GM21737 (cell line): ENCODE results near the gene RSRP1.
"Not testable (repeated sequence)": the region's sequence is repeated elsewhere in the genome, so short reads cannot be mapped to it uniquely, and the experiment has no call there.

Source experiments
- ATAC-seq: cut with Tn5 transposase; IDR thresholded peaks from one replicate; pipeline ENCODE4 v1.9.1; 2021; ENCODE audit warnings: mild to moderate bottlenecking, moderate library complexity; ENCODE audit not compliant: unreplicated experiment

RSRP1 gene

GRCh38 chr1:25247024-25247828 lies at the start of gene RSRP1:
RSRP1 (minus strand) TSS chr1:25247454; CDS start chr1:25246963, 491 bp downstream.
- peak; percentile 79 for ATAC-seq

GRCh38 chr1:25296501-25296900 lies 49.2 kb upstream of the RSRP1 start:
- ATAC-seq = not testable (repeated sequence)

GRCh38 chr1:25294889-25295826 lies 47.9 kb upstream of the RSRP1 start:
- not testable (repeated sequence) for ATAC-seq

- ATAC-seq = not testable (repeated sequence)
Measured at GRCh38 chr1:25293426-25293825, 46.2 kb upstream of the RSRP1 start.

GRCh38 chr1:25290043-25290442 lies 42.8 kb upstream of the RSRP1 start:
- ATAC-seq = not testable (repeated sequence)

GRCh38 chr1:25288573-25289101 lies 41.4 kb upstream of the RSRP1 start:
- ATAC-seq = not testable (repeated sequence)

- ATAC-seq = not testable (repeated sequence)
Measured at GRCh38 chr1:25287164-25287563, 39.9 kb upstream of the RSRP1 start.

GRCh38 chr1:25285862-25286261 lies 38.6 kb upstream of the RSRP1 start:
- ATAC-seq = not testable (repeated sequence)

- not testable (repeated sequence) for ATAC-seq
Measured at GRCh38 chr1:25279693-25280111, 32.4 kb upstream of the RSRP1 start.

GRCh38 chr1:25278790-25279189 lies 31.5 kb upstream of the RSRP1 start:
- ATAC-seq = not testable (repeated sequence)

GRCh38 chr1:25278358-25278757 lies 31.1 kb upstream of the RSRP1 start:
- ATAC-seq = not testable (repeated sequence)

- ATAC-seq = not testable (repeated sequence)
Measured at GRCh38 chr1:25277295-25277694, 30.0 kb upstream of the RSRP1 start.

GRCh38 chr1:25275648-25276047 lies 28.4 kb upstream of the RSRP1 start:
- ATAC-seq = not testable (repeated sequence)

GRCh38 chr1:25272238-25272637 lies 25.0 kb upstream of the RSRP1 start, which contains the start of gene RHD:
RHD (plus strand) TSS chr1:25272509; CDS start chr1:25272548, 39 bp downstream.
- ATAC-seq = not testable (repeated sequence)

- ATAC-seq = not testable (repeated sequence)
Measured at GRCh38 chr1:25268143-25268760, 21.0 kb upstream of the RSRP1 start.

- peak; percentile 57 for ATAC-seq
Measured at GRCh38 chr1:25267288-25268142, 20.3 kb upstream of the RSRP1 start.

GRCh38 chr1:25266554-25267287 lies 19.5 kb upstream of the RSRP1 start:
- peak; percentile 31 for ATAC-seq

- not testable (repeated sequence) for ATAC-seq
Measured at GRCh38 chr1:25260336-25260735, 13.1 kb upstream of the RSRP1 start.

GRCh38 chr1:25259813-25260212 lies 12.6 kb upstream of the RSRP1 start:
- ATAC-seq = not testable (repeated sequence)
